Measurements from ENCODE around the gene LRRC74A.

Gene LRRC74A

GRCh38 chr14:76780360-76780759 is 45.8 kb upstream of the LRRC74A start:
- H3K27ac ChIP-seq: no peak overlapping the region
- no peak for TF ChIP-seq ZFX (IDR thresholded peaks at IDR 0.05; ENCODE audit: borderline replicate concordance)
- TF ChIP-seq CTCF (IDR thresholded peaks at IDR 0.05): no peak

GRCh38 chr14:76780875-76781647 is 45.1 kb upstream of the LRRC74A start:
- TF ChIP-seq CTCF (IDR thresholded peaks at IDR 0.05) (no peak), ZFX (IDR thresholded peaks at IDR 0.05; ENCODE audit: borderline replicate concordance) (no peak)
- no peak overlapping the region for H3K27ac ChIP-seq

- H3K27ac ChIP-seq: no peak overlapping the region
Measured at GRCh38 chr14:76781648-76782051, 44.6 kb upstream of the LRRC74A start.

GRCh38 chr14:76782115-76782884 is 43.9 kb upstream of the LRRC74A start:
- TF ChIP-seq ZFX (IDR thresholded peaks at IDR 0.05; ENCODE audit: borderline replicate concordance) (no peak), CTCF (IDR thresholded peaks at IDR 0.05) (no peak)
- no peak overlapping the region for H3K27ac ChIP-seq

More at GRCh38 chr14:76781648-76782051, 44.6 kb upstream of the LRRC74A start:
- TF ChIP-seq ZFX (IDR thresholded peaks at IDR 0.05; ENCODE audit: borderline replicate concordance): no peak
- TF ChIP-seq CTCF (IDR thresholded peaks at IDR 0.05): no peak

GRCh38 chr14:76782885-76783566 is 43.2 kb upstream of the LRRC74A start:
- TF ChIP-seq CTCF (IDR thresholded peaks at IDR 0.05) (no peak), ZFX (IDR thresholded peaks at IDR 0.05; ENCODE audit: borderline replicate concordance) (no peak)
- no peak overlapping the region for H3K27ac ChIP-seq

GRCh38 chr14:76784266-76784874 is 41.8 kb upstream of the LRRC74A start:
- H3K27ac ChIP-seq: no peak overlapping the region
- no peak for TF ChIP-seq ZFX (IDR thresholded peaks at IDR 0.05; ENCODE audit: borderline replicate concordance)
- no peak for TF ChIP-seq CTCF (IDR thresholded peaks at IDR 0.05)

Measured in 22Rv1 (cell line).